Spleen (tissue), 7 donors: ENCODE data around the gene EDEM1.

Experiments
- CTCF ChIP-seq, 11 experiments: fragments of 200-600 bp in 7 of 11; fragments of 450-650 bp in 4 of 11; sonication (generic) in 4 of 11; IDR thresholded peaks in 8 of 11; conservative IDR thresholded peaks in 3 of 11; 1 replicate in 7 of 11; 2 replicates in 4 of 11; pipeline versions ENCODE4 v1.4.0 to v1.8.0; 2016 to 2021; ENCODE audit warnings: antibody characterized with exemption in 11 of 11, inconsistent platforms in 4 of 11, mild to moderate bottlenecking in 1 of 11
- POLR2A ChIP-seq, 3 donors: fragments of 450-650 bp; IDR thresholded peaks; one replicate each; pipeline ENCODE4 v1.5.1; 2017; ENCODE audit warnings: antibody characterized with exemption in 3 of 3, mild to moderate bottlenecking in 1 of 3
- POLR2AphosphoS5 ChIP-seq, 3 donors: sonication (generic); formaldehyde crosslinking; IDR thresholded peaks; one replicate each; pipeline ENCODE4 v1.5.1; 2017; ENCODE audit warnings: antibody characterized with exemption in 3 of 3
- donor health status: DM: no; HTN: no; CAD: no; lungs with moderate emphysema.
- donor health status: DM: no; HTN: no; CAD: no.
- donor health status: DM: no; HTN: no; CAD: no.

- TF ChIP-seq CTCF (IDR thresholded peaks at IDR 0.05 in 8 of 11, conservative IDR thresholded peaks at IDR 0.05 in 3 of 11) (no peak), POLR2A (IDR thresholded peaks at IDR 0.05) (no peak), POLR2AphosphoS5 (IDR thresholded peaks at IDR 0.05) (no peak)
Observed at GRCh38 chr3:5267889-5268288, 80.4 kb downstream of the EDEM1 start.
